NK-92 (cell line): Measurements from ENCODE around the gene MEAK7.

Source experiments
- DNase-seq: peaks from one replicate; lab custom pipeline; 2025; ENCODE audit not compliant: unreplicated experiment; lab: John Stamatoyannopoulos, UW

MEAK7 gene

GRCh38 chr16:84495506-84495905, 9.0 kb downstream of the MEAK7 start:
- no peak for DNase-seq

DNA sequence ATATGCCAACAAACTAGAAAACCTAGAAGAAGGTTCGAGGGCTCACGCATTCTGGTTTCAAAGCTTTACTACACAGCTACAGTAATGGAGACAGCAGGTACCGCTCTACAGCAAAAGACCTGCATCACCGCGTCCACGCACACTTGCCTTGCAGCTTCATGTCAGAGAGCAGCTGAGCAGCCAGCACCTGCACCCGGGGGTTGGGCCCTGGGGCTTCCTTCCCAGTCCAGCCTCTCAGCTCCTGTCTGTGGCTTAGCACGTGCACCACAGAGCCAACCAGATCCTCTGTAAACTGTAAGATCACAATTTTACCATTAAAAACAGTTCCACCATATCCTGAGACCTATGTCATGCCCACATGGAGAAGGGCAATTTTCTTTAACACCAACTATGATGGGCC, 15.3 kb downstream of the MEAK7 start:
- DNase-seq, result no peak

GRCh38 chr16:84487358-84487757, 17.1 kb downstream of the MEAK7 start:
- no peak for DNase-seq

- DNase-seq, result no peak
These were observed 17.8 kb downstream of the MEAK7 start for GRCh38 chr16:84486551-84487235.

GRCh38 chr16:84486126-84486525, 18.3 kb downstream of the MEAK7 start:
- no peak for DNase-seq

GRCh38 chr16:84485255-84486010, 19.0 kb downstream of the MEAK7 start:
- no peak for DNase-seq

- no peak for DNase-seq
These were observed 19.7 kb downstream of the MEAK7 start for GRCh38 chr16:84484579-84485254.

DNA sequence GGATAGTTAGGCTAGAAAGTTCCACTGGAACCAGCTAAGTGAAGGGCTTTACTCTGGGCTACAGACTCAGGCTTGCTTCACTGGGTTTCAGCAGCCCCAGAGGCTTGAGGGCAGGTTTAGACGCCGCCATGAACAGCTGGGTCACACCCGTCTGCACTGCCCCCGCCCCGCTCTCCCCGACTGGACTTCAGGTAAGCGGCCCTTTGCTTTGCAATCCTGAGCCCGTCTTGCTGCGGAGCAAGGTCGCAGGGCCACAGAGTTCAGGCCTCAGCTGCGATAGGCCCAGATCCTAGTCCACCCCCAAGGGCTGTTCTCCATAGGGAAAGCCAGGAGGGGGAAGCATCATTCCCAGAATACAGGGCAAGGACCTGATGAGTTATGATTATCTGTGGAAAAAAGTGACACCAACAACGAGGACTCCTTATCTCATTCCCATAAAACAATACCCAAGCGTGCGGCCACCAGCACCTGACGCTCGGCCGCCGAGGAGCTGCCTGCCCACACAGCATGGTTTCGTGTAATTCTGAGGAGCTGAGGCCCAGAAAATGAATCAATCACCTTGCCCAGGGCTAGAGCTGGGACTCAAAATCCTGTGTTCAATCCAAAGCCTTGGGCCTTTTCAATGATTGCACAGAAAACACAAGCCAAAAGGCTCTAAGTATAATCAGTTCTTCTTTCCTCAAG, 20.4 kb downstream of the MEAK7 start:
- DNase-seq, result no peak

DNA sequence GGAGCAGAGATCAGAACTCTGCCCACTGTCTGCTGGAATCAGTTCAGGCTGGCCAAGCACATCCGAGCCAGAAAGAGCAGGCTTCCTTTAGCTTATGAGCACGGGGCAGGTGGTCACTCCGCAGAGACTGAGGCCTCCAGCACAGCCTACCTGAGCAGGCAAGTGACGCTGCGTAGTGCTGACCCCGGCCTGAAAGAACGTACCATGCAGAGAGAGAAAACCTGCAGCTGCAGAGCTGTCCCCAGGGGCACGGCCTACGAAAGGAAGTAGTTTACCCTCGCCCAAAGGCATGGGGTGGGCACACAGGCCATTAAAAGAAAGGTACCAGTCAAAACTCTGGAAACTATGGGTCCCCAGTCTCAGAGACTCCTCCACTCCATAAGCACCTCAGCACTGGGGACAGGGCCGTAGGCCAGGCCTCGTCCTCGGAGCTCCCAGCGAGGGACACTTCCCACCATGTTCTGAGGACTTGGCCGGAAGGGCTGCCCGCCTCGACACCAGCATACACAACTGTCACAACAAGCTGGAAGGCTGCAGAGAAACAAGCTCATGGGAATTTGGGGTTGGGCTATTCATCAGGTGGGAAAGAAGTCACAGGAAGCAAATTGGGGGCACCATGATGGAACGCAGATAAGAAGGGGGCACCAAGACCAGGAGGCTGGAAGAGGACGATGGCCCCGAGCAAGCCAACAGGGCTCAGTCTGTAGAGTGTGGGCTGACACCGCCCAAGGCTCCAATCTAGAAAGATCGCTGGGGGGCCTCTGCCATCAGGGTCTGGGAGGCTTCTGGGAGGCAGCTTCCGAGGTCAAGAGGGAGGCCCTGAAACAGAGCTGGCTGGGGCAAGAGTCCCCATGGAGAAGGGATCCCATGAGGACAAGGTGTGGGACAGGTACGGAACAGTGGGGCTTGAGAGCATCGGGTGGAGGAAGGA, 21.2 kb downstream of the MEAK7 start:
- DNase-seq, result no peak

DNA sequence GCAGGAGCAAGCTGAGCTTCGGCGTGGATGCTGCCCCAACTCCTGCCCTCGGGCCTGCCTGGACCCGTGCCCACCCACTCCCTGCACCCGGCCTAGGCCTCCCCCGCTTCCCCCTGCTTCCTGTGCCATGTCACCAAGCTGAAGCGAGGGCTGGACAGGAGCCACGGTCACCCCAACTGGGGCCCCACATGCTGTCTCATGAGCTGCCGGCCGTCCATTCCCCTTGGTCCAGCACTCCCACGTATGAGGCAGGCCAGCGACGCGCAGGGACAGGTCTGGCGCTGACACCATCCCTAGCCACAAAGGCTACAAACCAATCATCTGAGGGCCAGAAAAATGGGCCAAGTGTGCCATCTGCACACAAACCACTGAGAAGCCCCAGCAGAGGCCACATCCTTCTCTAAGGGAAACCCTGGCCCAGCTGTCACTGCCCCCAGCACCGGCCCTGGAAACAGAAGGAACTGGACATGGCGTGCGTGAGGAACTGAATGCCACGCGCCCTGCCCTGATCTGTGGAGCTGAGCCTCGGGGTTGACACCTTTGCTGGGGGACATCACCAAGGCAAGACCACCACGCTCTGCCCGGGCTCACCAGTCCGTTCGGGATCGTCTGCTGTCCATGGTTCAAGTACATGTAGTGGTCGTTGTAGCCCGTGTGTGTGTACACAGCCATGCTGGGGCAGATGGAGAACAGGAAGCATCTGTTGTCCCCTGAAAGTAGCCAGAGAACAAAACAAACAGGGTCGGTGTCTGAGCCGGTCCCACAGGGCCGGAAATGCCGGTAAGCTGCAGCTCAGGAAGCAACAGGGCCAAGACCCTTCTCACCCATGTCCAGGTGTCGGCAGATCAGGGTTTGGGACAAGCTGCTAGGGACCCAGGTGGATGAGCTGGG, 22.2 kb downstream of the MEAK7 start:
- no peak for DNase-seq

GRCh38 chr16:84481051-84481735, 23.3 kb downstream of the MEAK7 start:
- DNase-seq, result no peak

GRCh38 chr16:84479716-84480450, 24.6 kb downstream of the MEAK7 start:
- DNase-seq, result no peak

DNA sequence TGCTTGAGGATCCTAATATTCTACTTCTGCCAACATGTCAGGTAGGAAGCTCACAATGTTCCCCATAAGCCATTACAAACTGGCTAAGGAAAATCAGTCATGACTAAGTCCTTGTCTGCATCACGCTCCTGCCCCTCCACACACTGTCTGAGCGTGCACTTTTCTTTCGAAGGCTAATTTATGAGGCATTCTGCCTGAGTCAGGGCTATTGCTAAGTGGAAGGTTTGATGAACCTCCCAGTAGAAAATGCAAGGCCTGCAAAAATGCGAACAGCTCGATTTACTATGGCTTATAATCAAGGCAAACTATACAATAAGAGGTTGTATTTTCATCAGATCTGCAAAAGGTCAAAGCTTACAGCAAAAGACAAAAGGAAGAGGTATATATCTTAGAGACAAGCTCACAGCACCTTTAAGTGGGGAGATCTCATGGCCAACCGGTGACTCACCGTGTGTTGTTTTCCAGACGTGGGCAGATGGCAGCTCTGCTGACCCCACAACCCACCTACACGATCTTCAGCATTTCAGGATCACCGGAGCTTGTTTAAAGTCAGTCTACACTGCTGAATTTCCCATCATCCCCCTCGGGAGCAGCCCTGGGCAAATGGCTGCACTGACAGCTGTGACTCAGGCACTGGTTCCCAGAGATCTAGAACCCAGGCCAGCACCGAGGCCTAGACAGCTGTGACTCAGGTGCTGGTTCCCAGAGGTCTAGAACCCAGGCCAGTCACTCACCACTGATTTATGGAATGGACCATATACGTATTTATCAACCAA, 26.1 kb downstream of the MEAK7 start:
- no peak for DNase-seq

- no peak for DNase-seq
These were observed 26.8 kb downstream of the MEAK7 start for GRCh38 chr16:84477661-84478060.

- DNase-seq, result no peak
These were observed 28.1 kb downstream of the MEAK7 start for GRCh38 chr16:84476401-84476800.

GRCh38 chr16:84475643-84476240, 28.7 kb downstream of the MEAK7 start:
- DNase-seq, result no peak

- DNase-seq, result no peak
These were observed 32.5 kb downstream of the MEAK7 start for GRCh38 chr16:84471966-84472365.
